IMR-90 (cell line): ENCODE results near the gene MYBPHL. TPM values are rescaled to one million over a fixed set of nuclear protein-coding genes. Genes with fewer than 3 reads are reported as not detected.

Experiments used
- ATAC-seq: fragments of 200-7000 bp; cut with Tn5 transposase; 2 replicates; pipeline ENCODE4 v1.9.1; 2020; ENCODE audit warnings: low read depth, mild to moderate bottlenecking, moderate library complexity
- BruUV-seq: library from RNA; stranded (reverse); fragments of 400-500 nt; replicated peaks from 2 replicates; lab custom pipeline; 2021; lab: Mats Ljungman, UMichigan
- CTCF ChIA-PET: fragments of 300-600 bp; formaldehyde crosslinking; extraction: SDS; loops from one replicate; lab custom pipeline; 2021; ENCODE audit warnings: antibody characterized with exemption; lab: Yijun Ruan, JAX
- POLR2A ChIA-PET: fragments of 300-600 bp; sonication (Branson Sonifier 250); formaldehyde crosslinking; loops from one replicate; lab custom pipeline; 2022; ENCODE audit warnings: antibody characterized with exemption; ENCODE audit not compliant: unreplicated experiment; lab: Charles Lee
- DNase-seq: peaks from one replicate; pipeline ENCODE4 v3.0.0; 2013
- H2AFZ ChIP-seq: replicated peaks from 2 replicates; pipeline ENCODE3; 2013; ENCODE audit warnings: low read length, mild to moderate bottlenecking; ENCODE audit not compliant: poor library complexity
- H2AK5ac ChIP-seq: 2 replicates; pipeline ENCODE4 v1.6.1; 2013; ENCODE audit warnings: low read depth, low read length, inconsistent platforms
- H2AK9ac ChIP-seq: replicated peaks from 2 replicates; pipeline ENCODE3; 2013; ENCODE audit warnings: mild to moderate bottlenecking, low read depth, low read length, moderate library complexity; ENCODE audit not compliant: poor library complexity
- H2BK120ac ChIP-seq: 2 replicates; pipeline ENCODE4 v1.6.1; 2013; ENCODE audit warnings: low read depth, low read length, inconsistent platforms
- H2BK15ac ChIP-seq: 3 replicates; pipeline ENCODE4 v1.6.1; 2013; ENCODE audit warnings: low read depth, low read length, inconsistent platforms
- H2BK20ac ChIP-seq: 2 replicates; pipeline ENCODE4 v1.6.1; 2013; ENCODE audit warnings: low read depth, mild to moderate bottlenecking, inconsistent platforms, low read length, moderate library complexity
- H2BK5ac ChIP-seq: 2 replicates; pipeline ENCODE4 v1.6.1; 2013; ENCODE audit warnings: mild to moderate bottlenecking, low read depth, low read length, inconsistent platforms; ENCODE audit not compliant: poor library complexity, severe bottlenecking
- H3K14ac ChIP-seq: replicated peaks from 2 replicates; pipeline ENCODE4 v1.6.1; 2013; ENCODE audit warnings: low read depth, low read length, inconsistent platforms
- H3K18ac ChIP-seq: 2 replicates; pipeline ENCODE4 v1.6.1; 2013; ENCODE audit warnings: low read depth, low read length, control low read depth
- H3K23ac ChIP-seq: 2 replicates; pipeline ENCODE4 v1.6.1; 2013; ENCODE audit warnings: low read depth, low read length, inconsistent platforms
- H3K27ac ChIP-seq: 2 replicates; pipeline ENCODE4 v1.5.1; 2013; ENCODE audit warnings: mild to moderate bottlenecking, control low read depth, low read length; ENCODE audit not compliant: insufficient read depth
- H3K27me3 ChIP-seq: 2 replicates; pipeline ENCODE4 v1.6.1; 2013; ENCODE audit warnings: low read length; ENCODE audit not compliant: control insufficient read depth, insufficient read depth
- H3K36me3 ChIP-seq: 2 replicates; pipeline ENCODE4 v1.6.1; 2013; ENCODE audit warnings: low read length, mixed read lengths; ENCODE audit not compliant: control insufficient read depth, insufficient read depth
- H3K4ac ChIP-seq: 2 replicates; pipeline ENCODE4 v1.6.1; 2013; ENCODE audit warnings: low read depth, low read length, inconsistent platforms
- H3K4me1 ChIP-seq: 2 replicates; pipeline ENCODE4 v1.6.1; 2013; ENCODE audit warnings: low read length, mixed read lengths; ENCODE audit not compliant: control insufficient read depth, insufficient read depth
- H3K4me2 ChIP-seq: 2 replicates; pipeline ENCODE4 v1.6.1; 2013; ENCODE audit warnings: low read depth, mild to moderate bottlenecking, control low read depth, low read length, moderate library complexity
- H3K4me3 ChIP-seq: 2 replicates; pipeline ENCODE4 v1.5.1; 2013; ENCODE audit warnings: low read depth, mild to moderate bottlenecking, control low read depth, low read length, moderate library complexity; ENCODE audit not compliant: insufficient read depth
- H3K56ac ChIP-seq: 2 replicates; pipeline ENCODE4 v1.6.1; 2013; ENCODE audit warnings: low read length, inconsistent platforms; ENCODE audit not compliant: insufficient read depth; ENCODE audit errors: extremely low read depth
- H3K79me1 ChIP-seq, 2 experiments: 2 replicates each; pipeline ENCODE4 v1.6.1; 2013; ENCODE audit warnings: low read length in 2 of 2, inconsistent platforms in 1 of 2, low read depth in 1 of 2
- H3K9ac ChIP-seq: 2 replicates; pipeline ENCODE4 v1.6.1; 2013; ENCODE audit warnings: low read depth, low read length, control low read depth
- H3K9me1 ChIP-seq: 2 replicates; pipeline ENCODE4 v1.6.1; 2013; ENCODE audit warnings: low read length, inconsistent platforms; ENCODE audit not compliant: insufficient read depth
- H3K9me3 ChIP-seq: 2 replicates; pipeline ENCODE4 v1.6.1; 2013; ENCODE audit warnings: low read length; ENCODE audit not compliant: control insufficient read depth, insufficient read depth
- H4K20me1 ChIP-seq: 2 replicates; pipeline ENCODE4 v1.6.1; 2013; ENCODE audit warnings: low read length, inconsistent platforms; ENCODE audit not compliant: insufficient read depth
- H4K5ac ChIP-seq: 2 replicates; pipeline ENCODE4 v1.6.1; 2013; ENCODE audit warnings: mild to moderate bottlenecking, low read depth, low read length, control low read depth
- H4K8ac ChIP-seq, 2 experiments: 2 replicates each; pipeline ENCODE4 v1.6.1; 2013; ENCODE audit warnings: low read depth in 2 of 2, low read length in 2 of 2, control low read depth in 1 of 2, inconsistent platforms in 1 of 2
- H4K91ac ChIP-seq: 2 replicates; pipeline ENCODE4 v1.6.1; 2013; ENCODE audit warnings: low read depth, low read length, inconsistent platforms; ENCODE audit not compliant: insufficient read depth
- POLR2A ChIP-seq: IDR thresholded peaks from 2 replicates; pipeline ENCODE4 v1.6.1; 2012; ENCODE audit warnings: mild to moderate bottlenecking, low read depth, low read length
- RAD21 ChIP-seq: IDR thresholded peaks from 2 replicates; pipeline ENCODE4 v1.6.1; 2012; ENCODE audit warnings: low read length, improper control_type of control experiment
- WGBS, 2 experiments: methylation state at CpG; one replicate each; pipeline versions ENCODE4 v1.1.5 to v1.1.7; 2013; ENCODE audit warnings: missing lambda C conversion rate in 2 of 2; ENCODE audit not compliant: insufficient read length in 1 of 2; ENCODE audit errors: extremely low coverage in 2 of 2; 5-methylcytosine and 5-hydroxymethylcytosine counted together
- dilution Hi-C: fragments of 300-500 bp; cut with HindIII; formaldehyde crosslinking; loops from one replicate; pipeline ENCODE4 v1.14.3; 2018; ENCODE audit warnings: low sequenced_read_pairs; ENCODE audit not compliant: unreplicated experiment
- in situ Hi-C: fragments of 300-500 bp; cut with MboI; formaldehyde crosslinking; loops from 3 replicates; pipeline ENCODE4 v1.14.3; 2019; ENCODE audit warnings: low sequenced_read_pairs, inconsistent platforms, mixed read lengths
- intact Hi-C: fragments of 100-400 bp; cut with micrococcal nuclease; formaldehyde crosslinking; loops from 2 replicates; pipeline ENCODE4 v1.10.0; 2022
- polyA plus RNA-seq, 3 experiments: library from polyadenylated mRNA; depleted of rRNA; stranded (reverse); fragments of >200 nt; gene quantifications; 2 replicates each; pipeline ENCODE4 v1.2.3, GENCODE V29; 2012; ENCODE audit warnings: low replicate concordance in 1 of 3
- total RNA-seq: library from RNA; depleted of rRNA; stranded (reverse); fragments of >200 nt; gene quantifications from 2 replicates; pipeline ENCODE4 v1.2.3, GENCODE V29; 2012

Gene MYBPHL
- total and polyA plus RNA-seq, 2 of the 4 experiments (the other 2 are of a cell fraction), result 0.07 TPM; not detected in 1

- no peak overlapping the region for H3K18ac ChIP-seq
- H3K23ac ChIP-seq, result no peak overlapping the region
- CTCF ChIA-PET, result interaction anchor here (0.7 to 1.0 kb wide), 2 partner anchors 9 to 13 kb away, joined by 3 to 5 read pairs; no protein-coding TSS in a partner anchor
- H2BK120ac ChIP-seq, result no peak overlapping the region
- H2BK15ac ChIP-seq, result no peak overlapping the region
- H2AK9ac ChIP-seq, result no peak overlapping the region
- H3K14ac ChIP-seq, result no peak overlapping the region
- H3K4ac ChIP-seq, result no peak overlapping the region
- no TSS peak for BruUV-seq
- no peak for ATAC-seq
- intact Hi-C loops (no loop called here), dilution Hi-C loops (loop anchor here (25.0 kb wide), 1 partner anchor 135 kb away; the partner anchor contains the start of gene SARS1), in situ Hi-C loops (no loop called here)
- H3K9ac ChIP-seq, result no peak overlapping the region
- no peak overlapping the region for H2AFZ ChIP-seq
- no peak for DNase-seq
- H3K9me3 ChIP-seq, result no peaks in the 10 kb centered on the region
- no peak overlapping the region for H4K91ac ChIP-seq
- no peaks in the 10 kb centered on the region for H4K20me1 ChIP-seq
- H3K4me3 ChIP-seq, result no peak overlapping the region
- no peak overlapping the region for H4K5ac ChIP-seq
- H3K27me3 ChIP-seq, result no peaks in the 10 kb centered on the region
- no peak overlapping the region for H4K8ac ChIP-seq
- no peaks in the 10 kb centered on the region for H3K4me1 ChIP-seq
- no peak overlapping the region for H2AK5ac ChIP-seq
- WGBS, 2 experiments, result 83% methylated on average over 1 of the region's 6 CpGs; no CpG with 5 or more reads in 1 of the 2 experiments
- H3K56ac ChIP-seq, result no peak overlapping the region
- peaks cover 29% of the 10 kb centered on the region for H3K36me3 ChIP-seq
- H3K4me2 ChIP-seq, result no peak overlapping the region
- H3K79me1 ChIP-seq, result 0 out of 4 replicates have a peak, but pooled peaks cover 0 to 6% of the 10 kb centered on the region in 2 experiments
- POLR2A ChIA-PET, result no interaction called here
- no peak for TF ChIP-seq POLR2A
- TF ChIP-seq RAD21, result no peak
- H3K9me1 ChIP-seq, result peaks cover 5% of the 10 kb centered on the region; the same call in 1 of the 2 replicates
- H2BK20ac ChIP-seq, result no peak overlapping the region
- H3K27ac ChIP-seq, result no peak overlapping the region
- no peak overlapping the region for H2BK5ac ChIP-seq
Observed at GRCh38 chr1:109347511-109347910, 40.7 kb upstream of the MYBPHL start.
